HG03457 (cell line): ENCODE data around the gene SLC22A25.
"Not testable (repeated sequence)": the region's sequence is repeated elsewhere in the genome, so short reads cannot be mapped to it uniquely, and the experiment has no call there.

Source experiments
- ATAC-seq: cut with Tn5 transposase; IDR thresholded peaks from one replicate; pipeline ENCODE4 v1.9.1; 2021; ENCODE audit warnings: moderate number of reproducible peaks; ENCODE audit not compliant: unreplicated experiment

The SLC22A25 gene

GRCh38 chr11:63235471-63236461, 7.6 kb downstream of the SLC22A25 start:
- not testable (repeated sequence) for ATAC-seq

- no peak for ATAC-seq
These were observed 13.6 kb downstream of the SLC22A25 start for GRCh38 chr11:63229815-63230214.

GRCh38 chr11:63227521-63228107, 15.8 kb downstream of the SLC22A25 start:
- no peak for ATAC-seq

GRCh38 chr11:63226488-63227114, 16.8 kb downstream of the SLC22A25 start:
- ATAC-seq, result no peak

- ATAC-seq, result no peak
These were observed 29.3 kb downstream of the SLC22A25 start for GRCh38 chr11:63214093-63214492.

- no peak for ATAC-seq
These were observed 30.7 kb downstream of the SLC22A25 start for GRCh38 chr11:63212742-63213141.

- ATAC-seq, result no peak
These were observed 33.3 kb downstream of the SLC22A25 start for GRCh38 chr11:63210111-63210510.
